Lung (tissue), 12 donors: ENCODE results near the gene COPS8. TPM values are rescaled to one million over a fixed set of nuclear protein-coding genes. Genes with fewer than 3 reads are reported as not detected.

Experiments
- ATAC-seq: fragments of 200-7000 bp; cut with Tn5 transposase; one replicate; pipeline ENCODE4 v1.9.1; 2020; ENCODE audit warnings: moderate number of reproducible peaks; ENCODE audit not compliant: insufficient read depth, low FRiP score
- DNase-seq, 3 donors: peaks; one replicate each; pipeline ENCODE4 v3.0.0-alpha.2; 2013 to 2017
- H3K27ac ChIP-seq, 2 donors: one replicate each; pipeline ENCODE4 v1.5.1; 2013; ENCODE audit warnings: mild to moderate bottlenecking in 2 of 2, moderate library complexity in 2 of 2, control low read depth in 1 of 2, inconsistent platforms in 1 of 2, low read depth in 1 of 2, low read length in 1 of 2
- H3K27me3 ChIP-seq, 3 donors: one replicate each; pipeline ENCODE4 v1.5.1; 2013; ENCODE audit warnings: low read length in 2 of 3; ENCODE audit not compliant: control insufficient read depth in 3 of 3, insufficient read depth in 3 of 3
- H3K36me3 ChIP-seq, 4 donors: one replicate each; pipeline ENCODE4 v1.5.1; 2013; ENCODE audit warnings: low read length in 4 of 4, mild to moderate bottlenecking in 1 of 4, moderate library complexity in 1 of 4; ENCODE audit not compliant: control insufficient read depth in 4 of 4, insufficient read depth in 4 of 4
- H3K4me1 ChIP-seq, 5 donors: one replicate each; pipeline ENCODE4 v1.5.1; 2013; ENCODE audit warnings: low read length in 5 of 5, mild to moderate bottlenecking in 2 of 5, moderate library complexity in 1 of 5; ENCODE audit not compliant: control insufficient read depth in 5 of 5, insufficient read depth in 5 of 5
- H3K4me3 ChIP-seq: one replicate; pipeline ENCODE4 v1.5.1; 2013; ENCODE audit warnings: mild to moderate bottlenecking, control low read depth, moderate library complexity
- H3K9ac ChIP-seq, 2 donors: one replicate each; pipeline ENCODE4 v1.5.1; 2013; ENCODE audit warnings: low read length in 2 of 2, control low read depth in 1 of 2; ENCODE audit not compliant: insufficient read depth in 1 of 2
- H3K9me3 ChIP-seq, 4 donors: one replicate each; pipeline ENCODE4 v1.5.1; 2013; ENCODE audit warnings: low read length in 3 of 4, mild to moderate bottlenecking in 1 of 4, moderate library complexity in 1 of 4; ENCODE audit not compliant: control insufficient read depth in 4 of 4, insufficient read depth in 3 of 4
- WGBS, 2 donors: extraction: QIAGEN DNeasy Blood & Tissue Kit; methylation state at CpG; one replicate each; pipeline ENCODE4 v1.1.7; 2013; 5-methylcytosine and 5-hydroxymethylcytosine counted together
- polyA plus RNA-seq, 2 donors: library from polyadenylated mRNA; stranded (reverse); fragments of 200-250 nt; gene quantifications; one replicate each; pipeline ENCODE4 v1.2.1, GENCODE V29; 2013
- total RNA-seq, 2 donors: library from RNA; depleted of rRNA in 1 of 2; stranded (reverse); fragments of >200 nt in 1 of 2; gene quantifications; one replicate each; pipeline ENCODE4 v1.2.1, GENCODE V29; 2014 to 2021
- TF ChIP-seq, protein P1 (sequence below): IDR thresholded peaks from 2 replicates; pipeline ENCODE4 v1.5.1; 2012; ENCODE audit warnings: mild to moderate bottlenecking; ENCODE audit errors: control extremely low read depth, extremely low read depth
- donor health status: control.
- donor health status: control.
- donor health status: Bipolar disorder and iron deficiency.
- donor health status: healthy.
- donor health status: DM: yes; HTN: yes; CAD: no.

Gene COPS8
- total and polyA plus RNA-seq, 4 donors, result 24.7 to 70.5 (median 36.2) TPM

DNA sequence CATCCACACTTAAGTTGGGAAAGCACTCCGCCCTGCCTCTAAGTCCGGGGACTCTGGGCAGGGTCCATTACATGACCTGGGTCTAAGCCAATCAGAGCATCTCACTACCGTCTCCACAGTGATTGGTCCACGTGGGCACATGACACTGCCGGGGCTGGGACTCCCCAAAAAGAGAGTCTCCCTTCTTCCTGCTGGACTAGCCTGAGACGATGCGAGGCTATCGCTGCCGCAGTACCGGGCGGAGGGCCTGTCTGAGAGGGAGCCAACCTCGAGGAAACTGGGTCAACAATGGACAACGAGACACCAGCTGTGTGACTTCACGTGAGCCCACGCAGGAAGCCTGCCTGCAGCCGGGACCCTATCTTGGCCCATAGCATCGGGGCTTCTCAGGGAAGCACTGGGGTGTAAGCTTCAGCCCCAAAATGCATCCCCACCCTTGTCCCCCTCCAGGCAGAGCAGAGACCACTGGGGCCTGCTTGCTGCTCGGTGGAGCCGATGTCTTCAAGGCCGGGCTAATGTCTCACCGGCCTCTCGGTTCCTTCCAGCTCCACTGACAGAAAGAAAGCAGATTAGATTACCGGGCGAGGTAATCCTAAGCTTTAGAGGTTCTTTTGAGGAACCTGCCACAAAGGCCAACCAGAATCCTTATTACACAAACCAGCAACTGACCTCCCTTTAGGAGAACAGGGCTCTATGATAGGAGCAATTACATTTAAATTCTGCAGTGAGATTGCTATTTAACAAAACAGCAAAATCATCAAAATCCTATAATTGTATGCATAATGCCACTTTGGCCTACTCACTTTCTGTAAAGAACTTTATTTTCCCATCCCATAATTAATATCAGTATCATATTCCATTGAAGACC is 21.3 kb upstream of the COPS8 start:
- H3K27ac ChIP-seq, result no peak overlapping the region
- H3K27me3 ChIP-seq, result no peaks in the 10 kb centered on the region
- WGBS, 2 donors, result 90 to 93% methylated on average over 24 of the region's 24 CpGs
- H3K4me3 ChIP-seq, result no peak overlapping the region
- no peaks in the 10 kb centered on the region for H3K36me3 ChIP-seq
- no peak for DNase-seq
- H3K4me1 ChIP-seq, result peaks cover 0 to 31% (median 8%) of the 10 kb centered on the region in 5 donors
- TF ChIP-seq, protein P1, sequence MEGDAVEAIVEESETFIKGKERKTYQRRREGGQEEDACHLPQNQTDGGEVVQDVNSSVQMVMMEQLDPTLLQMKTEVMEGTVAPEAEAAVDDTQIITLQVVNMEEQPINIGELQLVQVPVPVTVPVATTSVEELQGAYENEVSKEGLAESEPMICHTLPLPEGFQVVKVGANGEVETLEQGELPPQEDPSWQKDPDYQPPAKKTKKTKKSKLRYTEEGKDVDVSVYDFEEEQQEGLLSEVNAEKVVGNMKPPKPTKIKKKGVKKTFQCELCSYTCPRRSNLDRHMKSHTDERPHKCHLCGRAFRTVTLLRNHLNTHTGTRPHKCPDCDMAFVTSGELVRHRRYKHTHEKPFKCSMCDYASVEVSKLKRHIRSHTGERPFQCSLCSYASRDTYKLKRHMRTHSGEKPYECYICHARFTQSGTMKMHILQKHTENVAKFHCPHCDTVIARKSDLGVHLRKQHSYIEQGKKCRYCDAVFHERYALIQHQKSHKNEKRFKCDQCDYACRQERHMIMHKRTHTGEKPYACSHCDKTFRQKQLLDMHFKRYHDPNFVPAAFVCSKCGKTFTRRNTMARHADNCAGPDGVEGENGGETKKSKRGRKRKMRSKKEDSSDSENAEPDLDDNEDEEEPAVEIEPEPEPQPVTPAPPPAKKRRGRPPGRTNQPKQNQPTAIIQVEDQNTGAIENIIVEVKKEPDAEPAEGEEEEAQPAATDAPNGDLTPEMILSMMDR, result no peak
- H3K9me3 ChIP-seq, result no peaks in the 10 kb centered on the region
- H3K9ac ChIP-seq, result no peak overlapping the region
- ATAC-seq, result no peak

DNA sequence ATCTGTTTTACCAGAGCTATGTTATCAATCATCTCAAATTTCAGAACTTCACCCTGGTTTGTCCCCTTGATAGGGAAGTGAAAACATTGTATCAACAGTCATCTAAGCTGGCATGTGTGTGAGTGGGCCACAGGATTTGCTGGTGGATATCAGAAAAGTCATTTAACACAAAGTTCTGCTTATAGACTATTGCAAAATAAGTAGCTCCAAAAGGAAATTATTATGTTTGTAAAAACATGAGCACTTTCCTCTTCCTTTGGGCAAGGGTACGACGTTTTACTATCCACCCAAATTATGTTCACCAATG is 20.7 kb upstream of the COPS8 start:
- Histone ChIP-seq H3K27me3 (no peaks in the 10 kb centered on the region), H3K27ac (no peak overlapping the region), H3K9ac (no peak overlapping the region), H3K9me3 (no peaks in the 10 kb centered on the region), H3K4me1 (peaks cover 0 to 25% (median 7%) of the 10 kb centered on the region in 5 donors), H3K4me3 (no peak overlapping the region), H3K36me3 (no peaks in the 10 kb centered on the region)
- DNase-seq (no peak), ATAC-seq (no peak)
- TF ChIP-seq, protein P1, result no peak
- 26 to 65% methylated on average over 2 of the region's 2 CpGs for WGBS, 2 donors

DNA sequence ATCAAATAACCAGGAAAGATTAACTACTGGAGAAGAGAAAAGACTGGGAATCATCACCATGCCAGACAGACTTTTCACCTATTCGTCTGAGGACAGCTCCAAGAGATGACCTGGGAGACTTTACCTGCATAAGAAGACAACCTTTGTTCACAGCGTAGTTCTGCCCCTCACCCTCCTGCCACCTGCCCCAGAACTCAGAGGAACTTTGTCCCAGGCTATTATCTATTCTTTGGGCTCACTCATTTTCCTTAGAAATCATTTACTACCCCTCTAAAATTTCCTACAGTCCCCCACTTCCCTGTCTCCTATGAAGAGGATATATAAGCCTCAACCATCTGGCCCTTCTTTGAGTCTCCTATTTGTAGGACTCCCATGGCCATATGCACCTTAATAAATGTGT is 19.3 kb upstream of the COPS8 start:
- H3K27ac ChIP-seq, result no peak overlapping the region
- peaks cover 0 to 2% (median 0%) of the 10 kb centered on the region in 4 donors for H3K9me3 ChIP-seq
- DNase-seq (no peak), ATAC-seq (no peak)
- H3K4me1 ChIP-seq, result peaks cover 0 to 17% (median 0%) of the 10 kb centered on the region in 5 donors
- H3K4me3 ChIP-seq, result no peak overlapping the region
- H3K27me3 ChIP-seq, result no peaks in the 10 kb centered on the region
- 95 to 100% methylated on average over 2 of the region's 2 CpGs for WGBS, 2 donors
- H3K36me3 ChIP-seq, result no peaks in the 10 kb centered on the region
- TF ChIP-seq, protein P1, result no peak
- no peak overlapping the region for H3K9ac ChIP-seq
